Stimulated activated CD4-positive, alpha-beta T cell treated with anti-CD3 and anti-CD28 coated beads, Interleukin-4, amount 100 ng/mL, for 4 hours (primary cell): ENCODE measurements around the gene LZTR1.
"Not testable (repeated sequence)": the region's sequence is repeated elsewhere in the genome, so short reads cannot be mapped to it uniquely, and the experiment has no call there.

Experiments used
- DNase-seq, 2 experiments: peaks; one replicate each; pipeline ENCODE4 v3.0.0-alpha.2; 2020

Gene LZTR1

DNA sequence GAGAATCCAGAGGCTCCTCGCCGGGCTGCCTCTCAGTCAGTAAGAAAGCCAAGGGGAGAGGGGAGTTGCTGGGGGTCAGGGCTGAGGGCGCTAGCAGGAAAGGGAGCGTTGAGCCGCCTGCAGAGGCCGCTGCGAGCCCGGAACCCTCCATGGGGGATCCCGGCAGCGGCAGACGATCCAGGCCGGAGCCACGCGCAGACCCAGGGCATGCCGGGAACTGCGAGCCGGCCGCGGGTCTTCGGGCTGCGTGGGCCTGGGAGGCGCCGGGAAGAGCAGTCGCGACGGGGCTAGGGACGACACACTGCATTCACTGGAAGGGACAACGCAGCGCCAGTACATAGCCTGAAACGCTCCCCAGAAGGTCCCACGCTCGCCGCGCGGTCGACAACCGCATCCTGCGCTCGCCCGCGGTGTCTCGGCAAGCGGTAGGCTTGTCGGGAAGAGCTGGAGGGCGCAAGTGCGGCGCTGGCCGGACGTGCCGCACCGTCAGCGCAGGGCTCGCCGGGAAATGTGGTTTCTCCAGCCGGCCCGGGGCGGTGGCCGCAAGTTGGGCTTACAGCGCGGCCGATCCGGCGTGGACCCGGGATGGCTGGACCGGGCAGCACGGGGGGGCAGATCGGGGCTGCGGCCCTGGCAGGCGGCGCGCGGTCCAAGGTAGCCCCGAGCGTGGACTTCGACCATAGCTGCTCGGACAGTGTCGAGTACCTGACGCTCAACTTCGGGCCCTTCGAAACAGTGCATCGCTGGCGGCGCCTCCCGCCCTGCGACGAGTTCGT, at the start of gene LZTR1:
Gene LZTR1, plus strand, starts transcription at position 511 of the 776 bp plus-strand sequence. Its CDS starts 75 bp downstream, at position 586.
- DNase-seq: peak; percentile 67 to 74

GRCh38 chr22:20933910-20934309, 48.2 kb upstream of the LZTR1 start:
- no peak for DNase-seq

- not testable (repeated sequence) for DNase-seq
Observed at GRCh38 chr22:20935049-20935448, 47.0 kb upstream of the LZTR1 start.

DNA sequence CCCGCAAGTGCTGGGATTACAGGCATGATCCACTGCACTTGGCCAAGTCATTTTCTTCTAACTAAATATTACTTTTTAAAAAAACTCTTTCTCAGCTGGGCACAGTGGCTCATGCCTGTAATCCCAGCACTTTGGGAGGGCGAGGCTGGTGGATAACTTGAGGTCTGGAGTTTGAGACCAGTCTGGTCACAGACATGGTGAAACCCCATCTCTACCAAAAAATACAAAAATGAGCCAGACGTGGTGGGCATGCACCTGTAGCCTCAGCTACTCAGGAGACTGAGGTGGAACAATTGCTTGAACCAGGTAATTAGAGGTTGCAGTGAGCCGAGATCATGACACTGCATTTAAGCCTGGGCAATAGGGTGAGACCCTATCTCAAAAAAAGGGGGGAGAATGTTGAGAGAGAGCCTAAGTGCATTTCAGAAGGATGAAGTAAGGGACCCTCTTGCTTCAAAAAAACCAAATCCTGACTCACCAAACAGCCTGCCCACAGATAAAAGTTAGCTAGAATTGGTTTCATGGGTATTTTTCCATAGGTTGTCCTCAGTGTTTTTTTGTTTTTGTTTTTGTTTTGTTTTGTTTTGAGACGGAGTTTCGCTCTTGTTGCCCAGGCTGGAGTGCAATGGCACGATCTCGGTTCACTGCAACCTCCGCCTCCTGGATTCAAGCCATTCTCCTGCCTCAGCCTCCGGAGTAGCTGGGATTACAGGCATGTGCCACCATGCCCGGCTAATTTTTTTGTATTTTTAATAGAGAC, 46.1 kb upstream of the LZTR1 start:
- DNase-seq: not testable (repeated sequence)

- no peak for DNase-seq
Observed at GRCh38 chr22:20937031-20937793, 44.9 kb upstream of the LZTR1 start.

- no peak for DNase-seq
Observed at GRCh38 chr22:20937794-20938671, 44.1 kb upstream of the LZTR1 start.

GRCh38 chr22:20939457-20940185, 42.5 kb upstream of the LZTR1 start:
- DNase-seq: not testable (repeated sequence)

- no peak for DNase-seq
Observed at GRCh38 chr22:20940186-20940651, 41.9 kb upstream of the LZTR1 start.

DNA sequence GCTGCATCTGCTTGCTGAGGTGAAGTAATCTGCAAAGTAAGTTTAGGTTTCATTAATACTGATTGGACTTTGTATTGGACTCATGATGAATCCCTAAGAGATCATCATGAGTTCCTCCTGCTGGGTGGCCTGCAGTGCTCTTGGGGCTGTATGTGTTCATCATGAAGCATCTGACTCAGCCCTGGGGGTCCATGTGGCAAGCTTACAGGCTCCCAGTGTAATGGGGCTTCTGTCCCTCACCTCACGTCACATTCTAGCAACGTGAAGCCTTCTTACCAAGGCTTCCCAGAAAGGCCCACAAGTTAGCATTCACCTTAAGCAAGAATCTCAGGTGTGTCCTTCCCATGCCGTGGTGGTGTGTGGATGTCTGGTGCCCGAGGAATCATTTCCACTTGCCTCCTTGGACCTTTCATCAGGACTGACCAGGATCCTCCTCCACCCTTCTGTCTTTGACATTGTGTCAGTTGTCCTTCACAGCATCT, 41.2 kb upstream of the LZTR1 start:
- DNase-seq: no peak

- not testable (repeated sequence) for DNase-seq
Observed at GRCh38 chr22:20942203-20942902, 39.7 kb upstream of the LZTR1 start.

DNA sequence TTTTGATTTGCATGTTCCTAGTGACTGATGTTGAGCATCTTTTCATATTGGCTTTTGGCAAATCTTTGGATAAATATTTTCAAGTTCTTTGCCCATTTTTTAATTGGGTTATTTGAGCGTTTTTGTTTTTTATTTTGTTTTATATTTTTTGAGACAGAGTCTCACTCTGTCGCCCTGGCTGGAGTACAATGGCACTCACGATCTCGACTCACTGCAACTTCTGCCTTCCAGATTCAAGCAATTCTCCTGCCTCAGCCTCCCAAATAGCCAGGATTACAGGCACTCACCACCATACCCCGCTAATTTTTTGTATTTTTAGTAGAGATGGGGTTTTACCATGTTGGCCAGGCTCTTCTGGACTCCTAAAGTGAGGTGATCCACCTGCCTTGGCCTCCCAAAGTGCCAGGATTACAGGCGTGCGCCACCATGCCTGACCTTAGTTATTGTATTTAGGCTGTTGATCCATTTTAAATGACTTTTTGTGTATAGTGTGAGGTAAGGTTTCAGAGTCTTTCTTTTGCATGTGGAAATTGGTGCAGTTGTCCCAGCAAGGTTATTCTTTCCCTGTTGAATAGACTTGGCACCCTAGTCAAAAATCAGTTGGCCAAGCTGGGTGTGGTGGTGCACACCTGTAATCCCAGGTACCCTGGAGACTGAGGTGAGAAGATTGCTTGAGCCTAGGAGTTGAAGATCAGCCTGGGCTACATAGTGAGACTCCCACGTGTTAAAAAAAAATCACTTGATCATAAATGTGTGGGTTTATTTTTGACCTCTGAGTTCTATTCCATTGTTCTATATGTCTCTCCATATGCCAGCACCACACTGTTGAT, 38.8 kb upstream of the LZTR1 start:
- no peak for DNase-seq

- DNase-seq: no peak
Observed at GRCh38 chr22:20944042-20944441, 38.1 kb upstream of the LZTR1 start.

GRCh38 chr22:20945578-20945934, 36.5 kb upstream of the LZTR1 start:
- DNase-seq: no peak

- no peak for DNase-seq
Observed at GRCh38 chr22:20946080-20946986, 35.8 kb upstream of the LZTR1 start.

DNA sequence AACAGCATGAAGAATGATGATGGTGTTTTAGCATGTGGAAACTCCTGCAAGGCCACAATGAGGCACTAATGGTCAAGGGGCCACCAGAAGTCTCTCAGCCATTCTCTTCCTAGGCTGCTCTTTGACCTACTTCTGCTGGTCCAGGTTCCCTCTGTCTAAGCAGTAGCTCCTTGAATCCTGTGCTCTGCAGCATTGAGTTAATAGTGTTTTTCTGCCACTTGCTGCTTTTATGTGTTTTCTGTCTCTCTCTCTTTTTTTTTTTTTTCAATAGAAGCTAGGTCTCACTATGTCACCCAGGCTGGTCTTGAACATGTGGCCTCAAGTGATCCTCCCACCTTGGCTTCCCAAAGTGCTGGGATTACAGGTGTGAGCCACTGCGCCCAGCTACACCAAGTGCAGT, 35.1 kb upstream of the LZTR1 start:
- no peak for DNase-seq

- DNase-seq: no peak
Observed at GRCh38 chr22:20948450-20948849, 33.6 kb upstream of the LZTR1 start.

DNA sequence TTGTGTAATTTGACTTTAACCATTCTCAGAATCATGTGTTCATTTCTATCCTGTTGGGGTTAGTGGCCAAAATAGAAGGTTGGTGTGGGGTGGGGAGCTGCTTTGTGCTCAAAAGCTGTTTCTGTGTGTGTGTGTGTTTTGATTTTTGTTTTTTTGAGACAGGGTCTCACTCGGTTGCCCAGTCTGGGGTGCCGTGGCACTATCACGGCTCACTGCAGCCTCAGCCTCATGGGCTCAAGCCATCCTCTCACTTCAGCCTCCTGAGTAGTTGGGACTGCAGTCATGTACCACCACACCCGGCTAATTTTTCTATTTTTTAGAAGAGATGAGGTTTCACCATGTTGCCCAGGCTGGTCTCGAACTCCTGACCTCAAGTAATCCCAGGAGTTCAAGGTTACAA, 33.1 kb upstream of the LZTR1 start:
- DNase-seq: no peak

DNA sequence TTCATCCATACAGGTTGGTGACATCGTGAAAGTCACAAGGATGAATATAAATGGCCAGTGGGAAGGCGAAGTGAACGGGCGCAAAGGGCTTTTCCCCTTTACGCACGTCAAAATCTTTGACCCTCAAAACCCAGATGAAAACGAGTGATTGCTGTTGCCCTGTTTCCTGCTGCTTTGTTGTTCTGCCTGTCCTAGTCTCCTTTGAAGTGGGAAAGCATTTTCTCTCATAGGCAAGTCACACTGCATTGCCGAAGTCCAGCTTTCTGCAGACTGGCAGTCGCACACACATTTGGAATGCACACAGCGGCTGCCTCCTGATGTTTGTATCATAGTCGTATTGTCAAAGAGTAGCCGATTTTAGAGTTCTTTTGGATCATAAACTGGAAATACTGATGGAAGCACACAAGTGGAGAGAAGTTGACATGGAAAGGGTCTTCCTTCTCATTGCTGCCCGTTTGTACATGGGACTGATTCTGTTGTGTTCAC, 32.4 kb upstream of the LZTR1 start:
- no peak for DNase-seq
